ENCODE data around the gene ERCC1. TPM values are rescaled to one million over a fixed set of nuclear protein-coding genes. Genes with fewer than 3 reads are reported as not detected.
"Not testable (repeated sequence)": the region's sequence is repeated elsewhere in the genome, so short reads cannot be mapped to it uniquely, and the experiment has no call there.

ERCC1 gene
- total RNA-seq, 1 experiment from 2014 or later = 62.4 TPM

DNA sequence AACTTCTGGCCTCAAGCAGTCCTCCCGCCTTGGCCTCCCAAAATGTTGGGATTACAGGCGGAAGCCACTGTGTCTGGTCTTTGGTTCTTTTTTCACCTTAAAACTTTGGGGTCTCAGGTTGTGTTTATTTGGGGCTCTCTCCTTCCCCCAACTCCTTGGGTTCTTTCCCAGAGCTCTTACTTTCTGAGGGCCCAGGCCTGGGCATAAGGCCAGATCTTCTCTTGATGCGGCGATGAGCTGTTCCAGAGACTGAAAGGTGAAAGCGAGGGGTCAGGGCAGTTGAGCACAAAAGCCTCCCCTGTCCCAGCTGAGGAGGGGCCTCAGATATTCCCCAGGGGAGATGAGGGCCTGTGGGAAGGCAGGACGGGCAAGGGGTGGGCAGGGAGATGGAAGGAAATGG, 10.2 kb downstream of the ERCC1 start:
- TF ChIP-seq, protein P1, sequence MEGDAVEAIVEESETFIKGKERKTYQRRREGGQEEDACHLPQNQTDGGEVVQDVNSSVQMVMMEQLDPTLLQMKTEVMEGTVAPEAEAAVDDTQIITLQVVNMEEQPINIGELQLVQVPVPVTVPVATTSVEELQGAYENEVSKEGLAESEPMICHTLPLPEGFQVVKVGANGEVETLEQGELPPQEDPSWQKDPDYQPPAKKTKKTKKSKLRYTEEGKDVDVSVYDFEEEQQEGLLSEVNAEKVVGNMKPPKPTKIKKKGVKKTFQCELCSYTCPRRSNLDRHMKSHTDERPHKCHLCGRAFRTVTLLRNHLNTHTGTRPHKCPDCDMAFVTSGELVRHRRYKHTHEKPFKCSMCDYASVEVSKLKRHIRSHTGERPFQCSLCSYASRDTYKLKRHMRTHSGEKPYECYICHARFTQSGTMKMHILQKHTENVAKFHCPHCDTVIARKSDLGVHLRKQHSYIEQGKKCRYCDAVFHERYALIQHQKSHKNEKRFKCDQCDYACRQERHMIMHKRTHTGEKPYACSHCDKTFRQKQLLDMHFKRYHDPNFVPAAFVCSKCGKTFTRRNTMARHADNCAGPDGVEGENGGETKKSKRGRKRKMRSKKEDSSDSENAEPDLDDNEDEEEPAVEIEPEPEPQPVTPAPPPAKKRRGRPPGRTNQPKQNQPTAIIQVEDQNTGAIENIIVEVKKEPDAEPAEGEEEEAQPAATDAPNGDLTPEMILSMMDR (conservative IDR thresholded peaks at IDR 0.05) = no peak
- Mint-ChIP-seq H3K36me3 (ENCODE audit: insufficient read depth in 1 of 3, low read depth in 3 of 3) (peaks cover 30 to 76% (median 76%) of the 10 kb centered on the region in 3 experiments), H3K4me1 (no peaks in the 10 kb centered on the region)

DNA sequence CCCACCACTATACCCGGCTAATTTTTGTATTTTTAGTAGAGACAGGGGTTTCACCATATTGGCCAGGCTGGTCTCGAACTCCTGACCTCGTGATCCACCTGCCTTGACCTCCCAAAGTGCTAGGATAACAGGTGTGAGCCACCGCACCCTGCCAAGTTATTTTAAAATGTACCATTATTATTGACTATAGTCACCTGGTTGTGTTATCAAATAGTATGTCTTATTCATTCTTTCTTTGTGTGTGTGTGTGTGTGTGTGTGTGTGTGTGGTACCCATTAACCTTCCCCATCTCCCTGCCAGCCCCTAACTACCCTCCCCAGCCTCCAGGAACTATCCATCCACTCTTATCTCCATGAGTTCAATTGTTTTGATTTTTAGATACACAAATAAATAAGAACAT, 13.4 kb downstream of the ERCC1 start:
- H2BK120ac ChIP-seq (ENCODE audit: low read depth, low read length, poor library complexity, severe bottlenecking); H4K8ac ChIP-seq (replicated peaks; ENCODE audit: insufficient read length, low read depth, low read length); H2BK12ac ChIP-seq (ENCODE audit: insufficient read length, low read depth, low read length); H3K4me1 Mint-ChIP-seq; H3K79me1 ChIP-seq (ENCODE audit: insufficient read depth, low read depth, low read length, poor library complexity, severe bottlenecking); H2AFZ ChIP-seq (ENCODE audit: low read length); H3K27ac Mint-ChIP-seq; DNase-seq; H3K14ac ChIP-seq (ENCODE audit: insufficient read depth, low read length); H3K56ac ChIP-seq (ENCODE audit: insufficient read length, low read depth, low read length); H4K20me1 ChIP-seq (ENCODE audit: control insufficient read depth, insufficient read depth, insufficient read length); H3K27me3 ChIP-seq (ENCODE audit: insufficient read depth, low read length); H3K9ac ChIP-seq (ENCODE audit: extremely low read depth, insufficient read length, low read length); H3K4ac ChIP-seq (ENCODE audit: low read depth, low read length); H2AK5ac ChIP-seq (ENCODE audit: insufficient read length, low read length); H3K9me3 Mint-ChIP-seq; H3K4me2 ChIP-seq (ENCODE audit: insufficient read depth, insufficient read length, low read length); H3K79me2 ChIP-seq (ENCODE audit: insufficient read depth, low read length); H2BK15ac ChIP-seq (ENCODE audit: low read depth, low read length); H4K91ac ChIP-seq (ENCODE audit: insufficient read length, low read depth, low read length); H3K4me3 Mint-ChIP-seq; H4K5ac ChIP-seq (ENCODE audit: insufficient read length, low read depth, low read length); H2BK20ac ChIP-seq (ENCODE audit: low read depth, low read length, poor library complexity, severe bottlenecking); H3T11ph ChIP-seq (ENCODE audit: low read length); H3K9me3 ChIP-seq (ENCODE audit: control insufficient read depth, low read depth, low read length); H3K4me1 ChIP-seq (ENCODE audit: insufficient read depth, low read length); H3K27me3 Mint-ChIP-seq (ENCODE audit: low read depth); H3K23ac ChIP-seq (ENCODE audit: insufficient read length, low read depth, low read length); H3K27ac ChIP-seq (ENCODE audit: insufficient read length, low read depth, low read length); H3K18ac ChIP-seq (ENCODE audit: insufficient read length, low read depth, low read length); H2BK5ac ChIP-seq (ENCODE audit: insufficient read length, low read length): not testable (repeated sequence)
- peaks cover 28 to 60% (median 55%) of the 10 kb centered on the region in 3 experiments; a peak in 6 of 7 replicates for H3K36me3 Mint-ChIP-seq (ENCODE audit: insufficient read depth in 1 of 3, low read depth in 3 of 3)
- H3K23me2 ChIP-seq (ENCODE audit: insufficient read length, low read depth, low read length, poor library complexity, severe bottlenecking) = peaks cover 11% of the 10 kb centered on the region
- WGBS (ENCODE audit: extremely low coverage, insufficient read length, low lambda C conversion rate) = no CpG with 5 or more reads among the region's 4 CpGs

More for the DNA sequence above, 10.2 kb downstream of the ERCC1 start:
- Histone ChIP-seq H4K8ac (replicated peaks; ENCODE audit: insufficient read length, low read depth, low read length) (no peak overlapping the region), H3K14ac (ENCODE audit: insufficient read depth, low read length) (no peak overlapping the region), H3K27me3 (ENCODE audit: insufficient read depth, low read length) (no peaks in the 10 kb centered on the region), H3K9ac (ENCODE audit: extremely low read depth, insufficient read length, low read length) (no peak overlapping the region), H3K4me1 (ENCODE audit: insufficient read depth, low read length) (no peaks in the 10 kb centered on the region), H4K91ac (ENCODE audit: insufficient read length, low read depth, low read length) (no peak overlapping the region), H3K23ac (ENCODE audit: insufficient read length, low read depth, low read length) (no peak overlapping the region), H2AFZ (ENCODE audit: low read length) (no peak overlapping the region), H4K20me1 (ENCODE audit: control insufficient read depth, insufficient read depth, insufficient read length) (no peaks in the 10 kb centered on the region), H3T11ph (ENCODE audit: low read length) (no peak overlapping the region), H4K5ac (ENCODE audit: insufficient read length, low read depth, low read length) (no peak overlapping the region), H2BK12ac (ENCODE audit: insufficient read length, low read depth, low read length) (no peak overlapping the region), H2BK5ac (ENCODE audit: insufficient read length, low read length) (no peak overlapping the region), H2BK15ac (ENCODE audit: low read depth, low read length) (no peak overlapping the region), H3K18ac (ENCODE audit: insufficient read length, low read depth, low read length) (no peak overlapping the region), H3K9me3 (ENCODE audit: control insufficient read depth, low read depth, low read length) (no peaks in the 10 kb centered on the region), H3K23me2 (ENCODE audit: insufficient read length, low read depth, low read length, poor library complexity, severe bottlenecking) (no peaks in the 10 kb centered on the region), H2BK120ac (ENCODE audit: low read depth, low read length, poor library complexity, severe bottlenecking) (no peak overlapping the region), H3K4ac (ENCODE audit: low read depth, low read length) (no peak overlapping the region), H3K56ac (ENCODE audit: insufficient read length, low read depth, low read length) (no peak overlapping the region), H3K4me2 (ENCODE audit: insufficient read depth, insufficient read length, low read length) (no peak overlapping the region), H3K79me2 (ENCODE audit: insufficient read depth, low read length) (no peaks in the 10 kb centered on the region), H3K79me1 (ENCODE audit: insufficient read depth, low read depth, low read length, poor library complexity, severe bottlenecking) (no peaks in the 10 kb centered on the region), H2BK20ac (ENCODE audit: low read depth, low read length, poor library complexity, severe bottlenecking) (no peak overlapping the region), H3K27ac (ENCODE audit: insufficient read length, low read depth, low read length) (no peak overlapping the region), H2AK5ac (ENCODE audit: insufficient read length, low read length) (no peak overlapping the region)
- H3K27me3 Mint-ChIP-seq (ENCODE audit: low read depth) = no peaks in the 10 kb centered on the region
- no peaks in the 10 kb centered on the region; a peak in 1 of 5 replicates for H3K9me3 Mint-ChIP-seq
- DNase-seq = no peak
- H3K27ac Mint-ChIP-seq = no peak overlapping the region; a peak in 1 of 7 replicates
- H3K4me3 Mint-ChIP-seq = no peak overlapping the region
- WGBS (ENCODE audit: extremely low coverage, insufficient read length, low lambda C conversion rate) = no CpG with 5 or more reads among the region's 6 CpGs

Data from H9 (cell line).